Stimulated activated naive CD4-positive, alpha-beta T cell treated with Interleukin-2 at 50 U/mL for 16 hours (primary cell): ENCODE data around the gene B3GNT4.
"Not testable (repeated sequence)": the region's sequence is repeated elsewhere in the genome, so short reads cannot be mapped to it uniquely, and the experiment has no call there.

Experiments used
- DNase-seq: peaks from one replicate; lab custom pipeline; 2025; lab: John Stamatoyannopoulos, UW

Gene B3GNT4

GRCh38 chr12:122189626-122190475, 13.7 kb upstream of the B3GNT4 start:
- no peak for DNase-seq

- peak; percentile 56 for DNase-seq
These were observed 12.5 kb upstream of the B3GNT4 start for GRCh38 chr12:122190842-122191668.

- no peak for DNase-seq
These were observed 11.1 kb upstream of the B3GNT4 start for GRCh38 chr12:122192441-122192840.

GRCh38 chr12:122194804-122195203, 8.7 kb upstream of the B3GNT4 start:
- DNase-seq = no peak

- no peak for DNase-seq
These were observed 8.1 kb upstream of the B3GNT4 start for GRCh38 chr12:122195405-122195804.

GRCh38 chr12:122197612-122197966, 5.9 kb upstream of the B3GNT4 start:
- no peak for DNase-seq

GRCh38 chr12:122199484-122200355, 3.8 kb upstream of the B3GNT4 start:
- DNase-seq = no peak

- DNase-seq = no peak
These were observed 2.9 kb upstream of the B3GNT4 start for GRCh38 chr12:122200541-122201175.

- DNase-seq = no peak
These were observed 2.1 kb upstream of the B3GNT4 start for GRCh38 chr12:122201381-122201780.

- DNase-seq = no peak
These were observed 1.5 kb upstream of the B3GNT4 start for GRCh38 chr12:122202017-122202416.

GRCh38 chr12:122202811-122203210, 698 bp upstream of the B3GNT4 start:
- not testable (repeated sequence) for DNase-seq

- DNase-seq = no peak
These were observed 901 bp downstream of the B3GNT4 start for GRCh38 chr12:122204167-122205052.

- no peak for DNase-seq
These were observed 1.8 kb downstream of the B3GNT4 start for GRCh38 chr12:122205053-122205925.

GRCh38 chr12:122206111-122206881, 2.8 kb downstream of the B3GNT4 start:
- DNase-seq = no peak

GRCh38 chr12:122206976-122207375, 3.5 kb downstream of the B3GNT4 start:
- DNase-seq = no peak

- no peak for DNase-seq
These were observed 3.9 kb downstream of the B3GNT4 start for GRCh38 chr12:122207391-122207790.

GRCh38 chr12:122208073-122208820, 4.7 kb downstream of the B3GNT4 start:
- DNase-seq = no peak

- DNase-seq = no peak
These were observed 12.3 kb downstream of the B3GNT4 start for GRCh38 chr12:122215771-122216170.
